22Rv1 (cell line): ENCODE measurements around the gene CELSR3.

Source experiments
- H3K27ac ChIP-seq: fragments of 450-650 bp; 2 replicates; pipeline ENCODE4 v1.5.1; 2017
- CTCF ChIP-seq: fragments of 450-650 bp; IDR thresholded peaks from 2 replicates; pipeline ENCODE4 v1.5.1; 2017; ENCODE audit warnings: mild to moderate bottlenecking
- ZFX ChIP-seq: fragments of 450-650 bp; IDR thresholded peaks from 2 replicates; pipeline ENCODE4 v1.6.1; 2017; ENCODE audit warnings: antibody characterized with exemption, borderline replicate concordance

The CELSR3 gene

GRCh38 chr3:48685603-48686511 lies 23.2 kb upstream of the CELSR3 start, which contains the start of gene NCKIPSD:
NCKIPSD (minus strand) TSS chr3:48685915; CDS start chr3:48685807, 108 bp downstream.
- peak within 1 kb of the TSS; percentile 89 for H3K27ac ChIP-seq
- TF ChIP-seq ZFX (no peak), CTCF (peak; percentile 95)

- TF ChIP-seq CTCF = no peak
- TF ChIP-seq ZFX = no peak
- peak overlapping the region; percentile 89 for H3K27ac ChIP-seq
These were observed 22.6 kb upstream of the CELSR3 start for GRCh38 chr3:48685293-48685602.

- TF ChIP-seq ZFX (no peak), CTCF (no peak)
- peak overlapping the region; percentile 89 for H3K27ac ChIP-seq
These were observed 21.9 kb upstream of the CELSR3 start for GRCh38 chr3:48684480-48685143.

- TF ChIP-seq ZFX (no peak), CTCF (no peak)
- peak overlapping the region; percentile 89 for H3K27ac ChIP-seq
These were observed 21.3 kb upstream of the CELSR3 start for GRCh38 chr3:48684054-48684349.

- no peak overlapping the region for H3K27ac ChIP-seq
These were observed 20.1 kb upstream of the CELSR3 start for GRCh38 chr3:48682786-48683185.

GRCh38 chr3:48681974-48682610 lies 19.4 kb upstream of the CELSR3 start:
- no peak overlapping the region for H3K27ac ChIP-seq
- TF ChIP-seq CTCF = no peak
- no peak for TF ChIP-seq ZFX

More at GRCh38 chr3:48682786-48683185, 20.1 kb upstream of the CELSR3 start:
- no peak for TF ChIP-seq CTCF
- no peak for TF ChIP-seq ZFX

- no peak for TF ChIP-seq ZFX
- TF ChIP-seq CTCF = no peak
- no peak overlapping the region for H3K27ac ChIP-seq
These were observed 18.8 kb upstream of the CELSR3 start for GRCh38 chr3:48681541-48681880.
